GM21723 (cell line): ENCODE data around the gene HSD17B8.
"Not testable (repeated sequence)": the region's sequence is repeated elsewhere in the genome, so short reads cannot be mapped to it uniquely, and the experiment has no call there.

Source experiments
- ATAC-seq: cut with Tn5 transposase; IDR thresholded peaks from one replicate; pipeline ENCODE4 v1.9.1; 2021; ENCODE audit warnings: mild to moderate bottlenecking, moderate library complexity; ENCODE audit not compliant: unreplicated experiment

HSD17B8 gene

DNA sequence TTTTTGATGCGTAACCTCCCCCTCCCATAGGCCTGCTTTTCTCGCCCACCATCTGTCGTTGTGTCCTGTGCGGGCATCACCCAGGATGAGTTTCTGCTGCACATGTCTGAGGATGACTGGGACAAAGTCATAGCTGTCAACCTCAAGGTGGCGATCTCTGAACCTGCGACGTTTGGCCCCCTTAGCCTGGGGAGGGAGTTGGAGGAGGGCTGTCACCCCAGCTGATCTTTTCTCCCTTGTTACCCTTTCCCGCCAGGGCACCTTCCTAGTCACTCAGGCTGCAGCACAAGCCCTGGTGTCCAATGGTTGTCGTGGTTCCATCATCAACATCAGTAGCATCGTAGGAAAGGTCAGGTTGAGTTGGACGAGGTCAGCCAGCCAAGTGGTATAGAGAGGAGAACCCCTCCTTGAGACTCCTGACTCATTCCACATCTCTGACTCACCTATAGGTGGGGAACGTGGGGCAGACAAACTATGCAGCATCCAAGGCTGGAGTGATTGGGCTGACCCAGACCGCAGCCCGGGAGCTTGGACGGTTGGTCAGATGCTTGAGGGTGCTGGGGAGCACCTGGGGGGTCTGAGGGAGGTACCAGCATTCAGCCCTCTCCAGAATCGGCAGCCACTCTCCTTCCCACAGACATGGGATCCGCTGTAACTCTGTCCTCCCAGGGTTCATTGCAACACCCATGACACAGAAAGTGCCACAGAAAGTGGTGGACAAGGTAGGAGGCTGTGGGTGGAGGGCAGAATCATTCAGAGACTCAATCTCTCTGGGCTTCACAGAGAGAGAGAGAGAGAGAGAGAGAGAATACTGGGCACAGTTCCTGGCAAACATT, 954 bp downstream of the HSD17B8 start:
- no peak for ATAC-seq

DNA sequence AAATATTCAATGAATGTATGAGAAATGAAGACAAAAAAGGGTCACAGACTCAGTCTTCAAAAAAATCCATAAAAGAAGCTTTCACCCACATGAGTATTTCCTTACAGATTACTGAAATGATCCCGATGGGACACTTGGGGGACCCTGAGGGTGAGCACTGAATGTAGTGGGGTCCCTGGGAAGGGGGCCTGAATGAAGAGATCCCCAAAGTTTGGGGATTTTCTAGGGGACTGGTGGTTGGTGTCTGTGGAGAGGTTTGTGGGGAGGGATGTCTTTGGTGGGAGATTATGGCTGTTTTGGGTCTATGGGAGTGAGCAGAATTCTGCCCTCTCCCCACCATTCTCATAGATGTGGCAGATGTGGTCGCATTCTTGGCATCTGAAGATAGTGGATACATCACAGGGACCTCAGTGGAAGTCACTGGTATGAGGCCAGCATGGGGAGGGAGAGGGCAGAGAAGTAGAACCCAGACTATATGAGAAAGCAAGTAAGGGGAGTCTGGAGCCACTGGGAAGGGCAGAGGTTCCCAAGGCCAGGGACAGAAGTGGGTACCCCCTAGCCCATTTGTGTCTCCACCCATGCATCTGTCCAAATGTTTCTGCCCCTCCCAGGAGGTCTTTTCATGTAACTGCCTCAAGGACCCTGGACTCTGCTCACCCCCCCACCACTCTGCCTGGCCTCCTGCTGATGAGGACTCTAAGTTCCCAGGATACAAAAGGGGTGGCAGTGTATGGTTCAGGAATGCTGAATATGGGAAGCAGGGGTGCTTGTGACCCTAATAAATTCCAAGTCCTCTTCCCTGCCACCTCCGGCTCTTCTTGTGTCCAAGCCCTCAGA, 1.8 kb downstream of the HSD17B8 start:
- ATAC-seq = no peak

DNA sequence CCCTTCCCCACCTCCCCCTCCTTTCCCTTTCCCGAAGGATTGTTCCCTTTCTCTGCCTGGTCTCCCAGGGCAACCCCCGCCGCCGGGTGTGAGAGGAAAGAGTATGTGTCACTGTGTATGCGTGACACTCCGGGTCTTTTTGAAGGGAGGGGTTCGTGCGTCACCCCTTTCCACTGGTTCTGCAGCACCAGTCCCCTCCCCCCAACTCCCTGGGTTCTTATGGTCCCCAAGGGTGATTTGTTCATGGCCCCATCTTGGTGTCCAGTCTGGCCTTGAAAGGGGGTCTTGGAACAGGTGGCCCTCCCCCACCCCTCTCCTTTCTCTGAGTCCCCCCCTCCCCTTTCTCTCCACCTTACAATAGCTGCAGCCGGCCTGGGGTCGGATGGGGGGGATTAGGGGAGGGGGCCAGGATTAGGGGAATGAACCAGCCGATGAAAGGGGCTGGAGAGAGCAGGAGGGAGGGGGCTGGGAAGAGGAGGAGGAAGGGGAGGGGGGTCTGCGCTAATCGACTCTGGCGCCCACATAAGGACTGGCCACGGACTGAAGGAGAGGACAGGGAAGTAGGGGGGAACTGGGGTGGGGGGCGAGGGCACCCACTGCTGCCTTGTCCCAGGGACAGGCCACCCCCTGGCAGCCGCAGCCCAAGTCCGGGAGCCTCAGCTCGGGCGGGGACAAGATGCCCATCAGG, 2.6 kb downstream of the HSD17B8 start:
- no peak for ATAC-seq

GRCh38 chr6:33207552-33208090, 3.2 kb downstream of the HSD17B8 start:
- no peak for ATAC-seq

- peak; percentile 42 for ATAC-seq
Measured at GRCh38 chr6:33208091-33208967, 3.9 kb downstream of the HSD17B8 start, which contains the start of gene RING1. TSS of gene RING1 (plus strand) at chr6:33208500. CDS start at chr6:33208823, 323 bp downstream.

DNA sequence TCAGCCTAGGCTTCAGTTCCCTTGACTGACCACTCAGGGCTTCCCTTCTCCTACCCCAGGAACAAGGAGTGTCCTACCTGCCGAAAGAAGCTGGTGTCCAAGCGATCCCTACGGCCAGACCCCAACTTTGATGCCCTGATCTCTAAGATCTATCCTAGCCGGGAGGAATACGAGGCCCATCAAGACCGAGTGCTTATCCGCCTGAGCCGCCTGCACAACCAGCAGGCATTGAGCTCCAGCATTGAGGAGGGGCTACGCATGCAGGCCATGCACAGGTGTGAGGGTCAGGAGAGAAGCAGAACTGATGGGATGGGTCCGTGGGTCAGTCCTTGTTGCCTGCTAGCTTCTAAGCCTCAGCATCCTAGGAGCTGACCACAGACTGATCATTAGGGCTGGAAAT, 5.4 kb downstream of the HSD17B8 start:
- ATAC-seq = no peak

DNA sequence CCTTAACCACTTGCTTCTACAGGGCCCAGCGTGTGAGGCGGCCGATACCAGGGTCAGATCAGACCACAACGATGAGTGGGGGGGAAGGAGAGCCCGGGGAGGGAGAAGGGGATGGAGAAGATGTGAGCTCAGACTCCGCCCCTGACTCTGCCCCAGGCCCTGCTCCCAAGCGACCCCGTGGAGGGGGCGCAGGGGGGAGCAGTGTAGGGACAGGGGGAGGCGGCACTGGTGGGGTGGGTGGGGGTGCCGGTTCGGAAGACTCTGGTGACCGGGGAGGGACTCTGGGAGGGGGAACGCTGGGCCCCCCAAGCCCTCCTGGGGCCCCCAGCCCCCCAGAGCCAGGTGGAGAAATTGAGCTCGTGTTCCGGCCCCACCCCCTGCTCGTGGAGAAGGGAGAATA, 6.7 kb downstream of the HSD17B8 start:
- ATAC-seq = no peak

DNA sequence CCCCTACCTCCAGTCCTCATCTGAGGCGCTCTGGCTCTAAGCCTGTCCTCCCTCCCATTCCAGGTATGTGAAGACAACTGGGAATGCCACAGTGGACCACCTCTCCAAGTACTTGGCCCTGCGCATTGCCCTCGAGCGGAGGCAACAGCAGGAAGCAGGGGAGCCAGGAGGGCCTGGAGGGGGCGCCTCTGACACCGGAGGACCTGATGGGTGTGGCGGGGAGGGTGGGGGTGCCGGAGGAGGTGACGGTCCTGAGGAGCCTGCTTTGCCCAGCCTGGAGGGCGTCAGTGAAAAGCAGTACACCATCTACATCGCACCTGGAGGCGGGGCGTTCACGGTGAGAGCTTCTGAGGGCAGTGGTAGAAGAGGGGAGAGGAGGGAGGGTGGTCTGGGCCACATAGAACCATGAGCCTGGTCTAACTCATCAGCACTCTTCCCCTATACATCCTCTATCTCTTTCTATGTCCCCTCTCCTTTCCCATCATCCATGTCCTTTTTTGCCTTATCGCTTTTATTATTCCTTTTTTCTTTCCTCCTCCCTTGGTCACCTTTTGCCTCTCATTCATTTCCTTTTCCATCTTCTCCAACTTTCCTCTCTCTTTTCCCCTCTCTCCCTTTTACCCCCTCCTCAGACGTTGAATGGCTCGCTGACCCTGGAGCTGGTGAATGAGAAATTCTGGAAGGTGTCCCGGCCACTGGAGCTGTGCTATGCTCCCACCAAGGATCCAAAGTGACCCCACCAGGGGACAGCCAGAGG, 7.4 kb downstream of the HSD17B8 start:
- ATAC-seq = no peak

DNA sequence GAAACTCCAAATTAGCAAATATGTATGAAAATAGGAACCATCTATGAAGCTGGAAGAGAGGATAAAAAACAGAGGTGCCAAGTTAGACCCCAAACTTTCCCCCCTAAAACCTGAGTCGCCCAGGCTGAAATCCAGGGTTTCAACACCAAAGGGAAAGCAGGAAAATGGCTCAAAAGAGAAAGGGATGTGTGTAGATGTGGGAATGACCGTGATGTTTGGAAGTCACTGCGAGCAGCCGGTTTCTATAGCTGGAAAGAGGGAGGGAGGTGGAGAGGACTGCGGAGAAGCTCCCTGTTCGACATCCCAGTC, 8.4 kb downstream of the HSD17B8 start:
- no peak for ATAC-seq

DNA sequence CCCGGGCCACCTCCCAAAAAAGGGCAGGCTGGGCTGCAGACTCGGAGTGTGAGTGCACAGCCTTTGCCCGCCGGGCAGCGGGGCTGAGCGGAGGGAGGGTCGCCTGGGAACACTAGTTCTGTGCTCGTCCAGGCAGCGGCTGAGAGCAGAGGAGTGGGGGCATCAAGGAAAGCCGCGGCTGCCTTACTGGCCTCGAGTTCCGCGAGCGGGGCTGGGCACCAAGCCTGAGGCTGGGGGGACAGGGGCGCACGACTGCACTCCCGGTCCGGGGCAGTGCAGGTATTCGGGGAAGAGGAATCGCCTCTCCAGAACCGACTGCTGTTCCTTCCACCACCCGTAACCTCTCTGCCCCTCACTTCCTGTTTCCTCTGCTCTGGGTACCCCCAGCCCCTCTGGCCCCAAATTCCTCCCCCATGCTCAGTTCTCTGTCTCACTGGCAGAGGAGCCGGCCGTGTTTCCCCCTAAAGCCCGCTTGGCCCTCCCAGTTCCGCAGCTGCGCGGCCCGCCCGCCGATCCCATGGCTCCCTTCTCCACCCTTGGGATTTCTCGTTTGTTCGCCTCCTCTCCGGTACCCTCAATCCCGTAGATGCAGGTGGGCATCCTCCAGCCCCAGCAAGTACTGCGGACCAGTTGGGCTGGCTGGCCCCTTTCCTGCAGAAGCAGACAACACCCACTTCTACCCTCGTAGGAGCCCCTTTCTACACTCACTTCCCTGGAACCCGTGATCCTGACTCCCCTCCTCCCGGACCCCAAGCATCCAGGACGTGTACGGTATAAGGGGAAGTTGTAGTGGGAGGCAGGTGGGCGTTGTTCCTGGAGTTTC, 8.9 kb downstream of the HSD17B8 start:
- no peak for ATAC-seq

GRCh38 chr6:33213989-33214335, 9.5 kb downstream of the HSD17B8 start:
- ATAC-seq = no peak

- ATAC-seq = no peak
Measured at GRCh38 chr6:33215271-33216116, 11.0 kb downstream of the HSD17B8 start.

DNA sequence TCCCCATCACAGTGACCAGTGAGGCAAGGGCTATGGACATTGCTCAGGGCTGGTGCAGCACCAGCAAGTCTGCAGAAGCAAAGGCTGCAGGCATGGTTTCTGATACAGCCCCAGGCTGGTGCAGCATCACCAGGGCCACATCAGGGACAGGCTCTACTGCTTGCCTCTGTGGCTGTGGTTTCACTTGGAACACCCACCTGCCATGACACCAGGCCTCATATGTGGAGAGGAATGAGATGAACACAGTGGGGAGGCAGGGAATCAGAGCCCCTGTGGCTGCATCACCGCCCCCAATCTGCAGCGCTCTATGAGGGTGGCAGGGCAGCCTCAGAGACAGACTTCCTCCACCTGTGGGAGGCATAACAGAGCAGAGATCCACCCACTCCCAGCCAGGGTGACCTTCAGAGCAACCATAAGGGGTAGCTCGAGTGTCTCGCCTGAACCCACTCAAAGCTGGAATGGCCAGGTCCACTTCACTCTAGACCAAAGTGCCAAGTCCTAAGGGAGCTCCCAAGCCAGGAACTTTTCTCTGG, 11.7 kb downstream of the HSD17B8 start:
- ATAC-seq = no peak

- ATAC-seq = no peak
Measured at GRCh38 chr6:33217246-33217645, 12.8 kb downstream of the HSD17B8 start.

- ATAC-seq = no peak
Measured at GRCh38 chr6:33217681-33218080, 13.2 kb downstream of the HSD17B8 start.

DNA sequence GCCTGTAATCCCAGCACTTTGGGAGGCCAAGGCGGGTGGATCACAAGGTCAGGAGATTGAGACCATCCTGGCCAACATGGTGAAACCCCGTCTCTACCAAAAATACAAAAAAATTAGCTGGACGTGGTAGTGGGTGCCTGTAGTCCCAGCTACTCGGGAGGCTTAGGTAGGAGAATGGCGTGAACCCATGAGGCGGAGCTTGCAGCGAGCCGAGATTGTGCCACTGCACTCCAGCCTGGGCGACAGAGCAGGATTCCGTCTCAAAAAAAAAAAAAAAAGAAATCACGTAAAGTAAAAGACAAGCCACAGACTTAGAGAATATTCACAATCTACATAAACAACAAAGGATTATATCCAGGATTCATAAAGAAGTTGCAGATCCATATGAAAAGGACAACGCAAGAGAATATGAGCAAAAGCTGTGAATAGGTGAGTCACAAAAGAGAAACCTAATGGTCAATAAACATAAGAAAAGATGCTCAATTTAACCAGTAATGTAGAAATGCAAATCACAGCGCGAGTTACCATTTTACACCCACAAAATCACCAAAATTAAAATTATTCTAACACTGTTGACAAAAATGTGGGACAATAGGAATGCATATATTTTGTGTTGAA, 22.2 kb downstream of the HSD17B8 start:
- ATAC-seq = not testable (repeated sequence)

- no peak for ATAC-seq
Measured at GRCh38 chr6:33235221-33235634, 30.8 kb downstream of the HSD17B8 start.
